Lung microvascular endothelial cell (primary cell): ENCODE measurements around the gene APOA4. TPM values are rescaled to one million over a fixed set of nuclear protein-coding genes. Genes with fewer than 3 reads are reported as not detected.
"Not testable (repeated sequence)": the region's sequence is repeated elsewhere in the genome, so short reads cannot be mapped to it uniquely, and the experiment has no call there.

Source experiments
- DNase-seq, 2 donors: peaks; one replicate each; pipeline versions ENCODE4 v3.0.0 to v3.0.0-alpha.2; 2010; ENCODE audit warnings: low read depth in 2 of 2
- total RNA-seq: library from RNA; depleted of rRNA; stranded (reverse); fragments of >200 nt; gene quantifications from 2 replicates; pipeline ENCODE4 v1.2.1, GENCODE V29; 2014

Gene APOA4
- total RNA-seq, 1 donor from 2014 or later: not detected

- no peak for DNase-seq
Observed at GRCh38 chr11:116804001-116804400, 19.1 kb downstream of the APOA4 start.

- not testable (repeated sequence) for DNase-seq
Observed at GRCh38 chr11:116801662-116802061, 21.4 kb downstream of the APOA4 start.

- no peak for DNase-seq
Observed at GRCh38 chr11:116800610-116801009, 22.5 kb downstream of the APOA4 start.

- DNase-seq: no peak
Observed at GRCh38 chr11:116798368-116798767, 24.7 kb downstream of the APOA4 start.

DNA sequence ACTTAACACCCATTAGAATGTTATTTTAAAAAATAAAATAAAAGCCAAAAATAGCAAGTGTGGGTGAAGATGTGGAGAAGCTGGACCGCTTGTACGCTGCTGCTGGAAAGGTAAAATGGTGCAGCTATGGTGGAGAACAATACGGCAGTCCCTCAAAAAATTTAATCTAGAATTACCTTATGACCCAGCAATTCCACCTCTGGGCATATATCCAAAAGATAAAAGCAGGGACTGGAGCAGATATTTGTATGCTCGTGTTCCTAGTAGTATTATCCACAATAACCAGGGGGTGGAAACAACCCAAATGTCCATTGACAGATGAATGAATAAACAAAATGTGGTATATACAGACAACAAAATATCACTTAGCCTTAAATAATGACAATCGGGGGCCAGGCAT lies 25.3 kb downstream of the APOA4 start:
- DNase-seq: no peak

GRCh38 chr11:116796548-116796947 lies 26.6 kb downstream of the APOA4 start:
- no peak for DNase-seq

GRCh38 chr11:116794851-116795250 lies 28.3 kb downstream of the APOA4 start:
- no peak for DNase-seq

DNA sequence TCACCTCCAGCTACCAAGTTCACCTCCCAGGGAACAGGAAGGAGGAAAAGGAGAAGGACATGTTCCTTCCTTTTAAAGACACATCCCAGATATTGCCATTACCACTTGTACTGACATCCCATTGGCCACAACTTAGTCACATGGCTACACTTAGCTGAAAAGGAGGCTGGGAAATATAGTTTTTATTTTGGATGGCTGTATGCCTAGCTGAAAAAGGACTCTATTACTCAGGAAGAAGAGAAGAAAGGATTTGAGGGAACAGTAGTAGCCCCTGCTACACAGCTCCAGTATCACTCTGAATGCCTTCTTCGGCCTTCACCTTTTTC lies 29.4 kb downstream of the APOA4 start:
- DNase-seq: peak in 1 of 2 donors; percentile 12

GRCh38 chr11:116792869-116793771 lies 30.0 kb downstream of the APOA4 start:
- DNase-seq: peak in 1 of 2 donors; percentile 64

DNA sequence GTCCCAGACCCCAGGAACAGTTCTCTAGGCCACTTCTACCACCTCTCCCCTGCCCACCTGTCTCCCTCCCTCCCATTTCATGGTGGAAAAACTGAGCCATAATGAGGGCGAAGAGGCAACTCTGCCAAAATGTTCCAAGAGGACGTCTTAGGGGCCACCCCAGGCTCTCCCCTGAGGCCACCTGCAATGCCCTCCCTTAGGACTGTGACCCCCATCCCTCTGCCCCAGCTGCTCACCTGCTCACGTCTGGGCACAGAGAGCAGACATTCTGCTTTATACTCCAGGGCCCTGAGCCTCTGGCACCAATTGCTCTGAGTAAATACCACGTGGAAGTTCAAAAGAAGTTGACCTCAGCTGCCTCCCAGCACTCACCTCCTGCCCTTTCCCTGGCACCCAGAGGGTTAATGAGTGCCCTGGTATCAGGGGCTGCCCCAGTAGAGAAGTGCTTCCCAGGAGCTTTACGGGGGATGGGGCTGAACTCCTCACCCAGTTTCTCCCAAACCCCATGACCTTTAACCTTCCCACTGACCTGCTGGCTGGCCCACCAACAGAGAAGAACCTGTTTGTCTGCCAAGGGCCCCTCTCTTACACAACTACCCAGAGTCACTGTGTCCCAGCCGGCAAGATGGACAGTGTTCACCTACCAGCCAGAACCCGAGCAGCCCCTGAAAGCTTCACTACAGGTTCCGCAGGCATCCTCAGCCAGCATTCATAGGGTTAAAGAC lies 30.8 kb downstream of the APOA4 start:
- no peak for DNase-seq

GRCh38 chr11:116791813-116792143 lies 31.3 kb downstream of the APOA4 start, which contains the start of gene APOA5:
APOA5 (minus strand) TSS chr11:116791879; CDS start chr11:116791860, 19 bp downstream.
- DNase-seq: no peak

GRCh38 chr11:116791002-116791812 lies 31.9 kb downstream of the APOA4 start:
- DNase-seq: peak; percentile 69 to 77

GRCh38 chr11:116790167-116791001 lies 32.7 kb downstream of the APOA4 start:
- DNase-seq: no peak

DNA sequence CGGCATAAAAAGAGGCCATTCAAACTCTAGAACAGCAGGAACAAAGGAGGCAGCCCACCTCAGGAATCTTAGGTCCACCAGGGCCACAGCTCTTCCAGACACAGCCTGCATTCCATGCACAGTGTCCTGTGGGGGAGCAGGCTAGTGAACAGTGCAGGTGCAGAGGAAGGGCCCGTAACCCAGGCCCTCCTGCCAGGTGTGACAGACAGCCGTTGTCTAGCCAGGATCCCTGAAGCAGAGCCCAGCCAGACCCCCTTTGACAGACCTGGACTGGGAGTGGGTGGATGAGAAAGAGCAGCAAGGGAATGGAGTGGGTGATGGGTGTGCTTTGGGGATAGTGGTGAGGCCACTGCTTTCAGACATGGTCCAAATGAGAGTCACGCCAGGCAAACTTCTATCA lies 34.1 kb downstream of the APOA4 start:
- DNase-seq: no peak

- no peak for DNase-seq
Observed at GRCh38 chr11:116788534-116788933, 34.6 kb downstream of the APOA4 start.

GRCh38 chr11:116787786-116788486 lies 35.2 kb downstream of the APOA4 start, which contains the start of gene ZPR1:
ZPR1 (minus strand) TSS chr11:116788023; CDS start chr11:116787990, 33 bp downstream.
- DNase-seq: peak; percentile 75

DNA sequence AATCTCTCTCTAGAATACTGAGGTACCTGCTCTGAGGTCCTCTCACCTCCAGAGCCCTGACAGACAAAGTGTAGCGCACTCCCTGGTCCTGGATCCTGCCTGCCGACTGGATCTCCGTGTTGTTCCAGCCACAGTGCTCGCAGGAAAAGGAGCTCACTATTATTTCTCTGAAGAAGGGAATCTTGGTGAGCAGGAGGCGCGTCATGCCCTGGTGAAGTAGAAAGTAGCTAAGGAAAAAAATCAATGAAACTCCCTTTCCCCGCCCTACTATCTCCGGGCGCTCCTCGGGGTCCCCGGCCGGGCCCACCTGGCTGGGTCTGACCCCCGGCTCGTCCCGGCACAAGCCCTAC lies 35.7 kb downstream of the APOA4 start:
- DNase-seq: peak; percentile 8 to 43

DNA sequence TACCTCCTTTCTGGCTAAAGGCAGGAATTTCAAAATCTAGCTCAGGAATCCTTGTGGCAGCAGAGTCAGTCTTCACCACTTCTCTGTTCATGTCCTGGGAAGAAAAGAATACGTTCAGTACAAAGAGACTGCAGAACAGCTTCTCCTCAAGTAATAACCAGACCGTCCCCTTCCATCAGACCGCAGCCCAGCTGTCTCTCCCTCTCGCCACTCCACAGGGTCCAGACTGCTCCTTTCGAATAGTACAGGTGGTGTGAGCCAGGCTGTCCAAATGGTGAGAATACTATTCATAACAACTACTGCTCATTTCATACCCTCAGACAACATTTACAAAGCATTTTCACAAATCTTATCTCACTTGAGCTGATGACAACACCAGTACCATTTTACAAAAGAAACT lies 36.1 kb downstream of the APOA4 start:
- DNase-seq: no peak

DNA sequence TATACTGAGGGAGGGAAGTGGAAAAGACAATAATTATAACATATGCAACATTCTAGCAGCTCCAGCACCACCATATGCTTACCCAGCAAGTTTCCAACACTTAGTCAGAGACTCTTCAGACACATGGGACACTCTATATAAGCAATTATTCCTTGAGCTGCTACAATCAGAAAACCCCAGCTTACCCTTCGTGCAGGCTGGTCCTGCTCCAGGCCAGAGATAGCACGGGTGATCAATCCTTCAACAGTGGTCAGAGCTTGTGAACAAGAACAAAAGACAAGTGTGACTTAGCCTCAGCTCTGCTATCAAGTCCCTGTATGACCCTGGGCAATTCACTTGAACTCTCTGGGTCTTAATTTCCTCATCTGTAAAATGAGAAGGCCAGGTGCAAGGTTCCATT lies 36.8 kb downstream of the APOA4 start:
- no peak for DNase-seq

- DNase-seq: peak in 1 of 2 donors; percentile 50
Observed at GRCh38 chr11:116782728-116783127, 40.4 kb downstream of the APOA4 start.
